ENCODE results near the gene PPP2R3B. TPM values are rescaled to one million over a fixed set of nuclear protein-coding genes. Genes with fewer than 3 reads are reported as not detected.

The PPP2R3B gene
- total and polyA plus RNA-seq, 2 of the 13 experiments (the other 11 are each of a cell fraction or from before 2014, with no cell fraction given), result 17.0 to 21.4 TPM

GRCh38 chrX:318068-318738 lies 68.5 kb downstream of the PPP2R3B start (continued):
- TF ChIP-seq ZMYM4 (CRISPR knock-in tag; IDR thresholded peaks at IDR 0.05), result no peak
- TF ChIP-seq ZFX (CRISPR knock-in tag; IDR thresholded peaks at IDR 0.05; ENCODE audit: low read depth), result 0 out of 2 replicates have a peak, but pooled peaks have one; percentile 7
- no peak for TF ChIP-seq SMAD1 (CRISPR knock-in tag; IDR thresholded peaks at IDR 0.05; ENCODE audit: borderline replicate concordance, low read depth)
- no peak for TF ChIP-seq NFKBIZ (CRISPR knock-in tag; IDR thresholded peaks at IDR 0.05)
- TF ChIP-seq ZNF766 (CRISPR knock-in tag; IDR thresholded peaks at IDR 0.05; ENCODE audit: borderline replicate concordance), result no peak
- no peak for TF ChIP-seq HOXA9 (CRISPR knock-in tag; IDR thresholded peaks at IDR 0.05; ENCODE audit: borderline replicate concordance)
- no peak for TF ChIP-seq MEIS1 (CRISPR knock-in tag; IDR thresholded peaks at IDR 0.05; ENCODE audit: borderline replicate concordance)
- no peak for TF ChIP-seq ZNF879 (CRISPR knock-in tag; IDR thresholded peaks at IDR 0.05)
- TF ChIP-seq HNRNPH1 (optimal IDR thresholded peaks at IDR 0.05; ENCODE audit: low read depth, low read length), result peak; percentile 45
- TF ChIP-seq FOXP4 (CRISPR knock-in tag; IDR thresholded peaks at IDR 0.05), result no peak
- TF ChIP-seq ZNF138 (CRISPR knock-in tag; IDR thresholded peaks at IDR 0.05; ENCODE audit: low read depth), result no peak
- no peak for TF ChIP-seq NR0B2 (CRISPR knock-in tag; IDR thresholded peaks at IDR 0.05)
- no peak for TF ChIP-seq JARID2 (CRISPR knock-in tag; IDR thresholded peaks at IDR 0.05; ENCODE audit: insufficient replicate concordance)
- peak in 1 of 2 experiments; percentile 68; a peak in 2 of 4 replicates for TF ChIP-seq POLR2A (IDR thresholded peaks at IDR 0.05; ENCODE audit: insufficient read depth in 1 of 2, low read depth in 2 of 2, low read length in 2 of 2)
- no peak for TF ChIP-seq ZNF18 (CRISPR knock-in tag; IDR thresholded peaks at IDR 0.05; ENCODE audit: insufficient replicate concordance)
- TF ChIP-seq ZNF552 (CRISPR knock-in tag; IDR thresholded peaks at IDR 0.05; ENCODE audit: borderline replicate concordance), result no peak
- TF ChIP-seq SAFB2 (CRISPR knock-in tag; IDR thresholded peaks at IDR 0.05; ENCODE audit: borderline replicate concordance, low read depth), result no peak
- TF ChIP-seq CREB1 (IDR thresholded peaks at IDR 0.05), result no peak
- TF ChIP-seq CREB1 (CRISPR knock-in tag; IDR thresholded peaks at IDR 0.05), result no peak
- no peak for TF ChIP-seq KDM4B (CRISPR knock-in tag; IDR thresholded peaks at IDR 0.05)
- no peak for TF ChIP-seq ZNF780A (CRISPR knock-in tag; IDR thresholded peaks at IDR 0.05)
- TF ChIP-seq PLSCR1 (CRISPR knock-in tag; IDR thresholded peaks at IDR 0.05; ENCODE audit: borderline replicate concordance), result no peak
- no peak for TF ChIP-seq RFX3 (CRISPR knock-in tag; IDR thresholded peaks at IDR 0.05)
- TF ChIP-seq KDM1A (CRISPR knock-in tag; IDR thresholded peaks at IDR 0.05), result no peak
- TF ChIP-seq SUZ12 (IDR thresholded peaks at IDR 0.05; ENCODE audit: low read depth, low read length), result no peak
- TF ChIP-seq IKZF5 (CRISPR knock-in tag; IDR thresholded peaks at IDR 0.05), result no peak

Measured in HepG2 (cell line).